GM19351 (cell line): ENCODE measurements around the gene PHC2.

ENCODE experiments used
- ATAC-seq: cut with Tn5 transposase; IDR thresholded peaks from one replicate; pipeline ENCODE4 v1.9.1; 2021; ENCODE audit warnings: mild to moderate bottlenecking, moderate library complexity; ENCODE audit not compliant: unreplicated experiment

PHC2 gene

GRCh38 chr1:33275706-33276572 lies 155.0 kb downstream of the PHC2 start:
- ATAC-seq: no peak

GRCh38 chr1:33275195-33275594 lies 155.7 kb downstream of the PHC2 start:
- no peak for ATAC-seq

GRCh38 chr1:33274446-33274845 lies 156.4 kb downstream of the PHC2 start:
- no peak for ATAC-seq

GRCh38 chr1:33273961-33274371 lies 156.9 kb downstream of the PHC2 start:
- ATAC-seq: no peak
